Measurements from ENCODE around the gene ADAMTS12. TPM values are rescaled to one million over a fixed set of nuclear protein-coding genes. Genes with fewer than 3 reads are reported as not detected.

ADAMTS12 gene
- total and polyA plus RNA-seq, 3 experiments from 2014 or later, result not detected

DNA sequence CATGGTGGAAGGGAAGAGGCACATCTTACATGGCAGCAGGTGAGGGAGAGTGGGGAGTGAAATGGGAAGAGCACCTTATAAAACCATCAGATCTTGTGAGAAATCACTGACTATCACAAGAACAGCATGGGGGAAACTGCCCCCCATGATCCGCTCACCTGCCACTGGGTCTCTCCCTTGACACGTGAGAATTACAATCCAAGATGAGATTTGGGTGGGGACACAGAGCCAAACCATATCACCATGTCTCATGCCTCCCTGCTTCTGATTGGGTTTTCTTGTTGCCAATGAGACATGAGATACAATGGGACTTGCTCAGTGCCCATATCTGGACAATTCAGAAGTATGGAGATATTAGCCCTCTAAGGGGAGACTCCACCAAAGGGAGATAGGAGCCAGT, 353.6 kb downstream of the ADAMTS12 start:
- CTCF ChIA-PET, result no interaction called here

DNA sequence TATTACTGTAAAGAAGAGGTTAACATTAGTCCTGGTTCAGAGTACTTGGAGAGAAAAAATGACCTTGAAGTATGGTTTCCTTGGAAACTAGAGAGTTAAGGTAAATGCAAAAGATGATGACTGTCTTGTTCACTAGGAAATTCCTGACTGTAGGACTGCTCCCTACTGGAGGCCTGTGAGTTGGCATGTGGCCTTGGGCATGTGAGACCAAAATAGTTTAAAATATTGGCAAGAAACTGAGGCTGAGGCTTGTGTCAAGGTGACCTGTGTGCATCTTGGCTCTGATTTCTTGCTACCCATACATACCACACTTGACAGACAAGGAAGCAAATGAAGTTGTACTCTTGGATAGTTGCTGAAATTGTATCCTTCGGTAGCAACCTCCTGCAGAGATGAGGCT, 354.6 kb downstream of the ADAMTS12 start:
- H3K27me3 Mint-ChIP-seq, result peaks cover 11 to 32% of the 10 kb centered on the region in 2 donors
- Histone ChIP-seq H3K9me3 (ENCODE audit: low read length) (no peaks in the 10 kb centered on the region), H3K4me3 (ENCODE audit: low read length) (no peak overlapping the region), H3K27me3 (ENCODE audit: insufficient read depth, low read length, poor library complexity, severe bottlenecking) (no peaks in the 10 kb centered on the region), H3K36me3 (ENCODE audit: insufficient read depth, low read length) (no peaks in the 10 kb centered on the region), H3K4me1 (ENCODE audit: insufficient read depth, low read length) (no peaks in the 10 kb centered on the region), H3K27ac (ENCODE audit: low read depth, low read length) (no peak overlapping the region)
- H3K27ac Mint-ChIP-seq, result no peak overlapping the region
- CTCF ChIA-PET, result no interaction called here
- no peaks in the 10 kb centered on the region for H3K4me1 Mint-ChIP-seq
- H3K4me3 Mint-ChIP-seq, result no peak overlapping the region
- H3K9me3 Mint-ChIP-seq, result peaks cover 0 to 2% (median 0%) of the 10 kb centered on the region in 5 donors
- no peak for DNase-seq
- H3K36me3 Mint-ChIP-seq, result no peaks in the 10 kb centered on the region
- POLR2A ChIA-PET, result no interaction called here

More for the DNA sequence above, 353.6 kb downstream of the ADAMTS12 start:
- no peak overlapping the region for H3K27ac ChIP-seq (ENCODE audit: low read depth, low read length)
- Mint-ChIP-seq H3K4me1 (no peaks in the 10 kb centered on the region), H3K4me3 (no peak overlapping the region), H3K27me3 (peaks cover 11 to 37% of the 10 kb centered on the region in 2 donors), H3K36me3 (peaks cover 0 to 5% (median 0%) of the 10 kb centered on the region in 3 donors), H3K9me3 (peaks cover 0 to 3% (median 0%) of the 10 kb centered on the region in 5 donors), H3K27ac (no peak overlapping the region)
- H3K9me3 ChIP-seq (ENCODE audit: low read length), result no peaks in the 10 kb centered on the region
- H3K27me3 ChIP-seq (ENCODE audit: insufficient read depth, low read length, poor library complexity, severe bottlenecking), result no peaks in the 10 kb centered on the region
- no peak for DNase-seq
- no peak overlapping the region for H3K4me3 ChIP-seq (ENCODE audit: low read length)
- H3K36me3 ChIP-seq (ENCODE audit: insufficient read depth, low read length), result no peaks in the 10 kb centered on the region
- H3K4me1 ChIP-seq (ENCODE audit: insufficient read depth, low read length), result no peaks in the 10 kb centered on the region
- POLR2A ChIA-PET, result no interaction called here

DNA sequence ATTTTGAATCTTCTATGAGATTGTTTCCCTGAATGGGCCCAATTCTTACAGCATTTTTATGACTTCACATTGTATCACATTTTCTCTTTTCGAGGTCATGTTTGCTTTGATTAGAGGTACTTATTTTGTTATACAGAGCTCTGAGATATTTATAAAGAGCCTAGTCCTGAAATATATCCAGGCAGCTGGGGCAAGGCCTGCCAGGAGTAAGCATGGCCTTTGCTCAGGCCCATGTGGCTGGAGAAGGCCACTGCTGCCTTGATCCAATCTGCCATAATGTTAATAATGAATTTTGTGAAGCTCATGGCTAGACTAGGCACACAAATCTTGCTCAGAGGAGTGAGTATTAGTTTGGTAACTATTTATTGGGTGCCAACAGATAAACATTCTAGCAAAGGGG, 355.0 kb downstream of the ADAMTS12 start:
- Histone ChIP-seq H3K36me3 (ENCODE audit: insufficient read depth, low read length) (no peaks in the 10 kb centered on the region), H3K27ac (ENCODE audit: low read depth, low read length) (no peak overlapping the region), H3K4me3 (ENCODE audit: low read length) (no peak overlapping the region), H3K9me3 (ENCODE audit: low read length) (no peaks in the 10 kb centered on the region), H3K27me3 (ENCODE audit: insufficient read depth, low read length, poor library complexity, severe bottlenecking) (no peaks in the 10 kb centered on the region), H3K4me1 (ENCODE audit: insufficient read depth, low read length) (no peaks in the 10 kb centered on the region)
- H3K4me1 Mint-ChIP-seq, result no peaks in the 10 kb centered on the region
- ChIA-PET POLR2A (no interaction called here), CTCF (no interaction called here)
- peaks cover 0 to 2% (median 0%) of the 10 kb centered on the region in 5 donors for H3K9me3 Mint-ChIP-seq
- no peak overlapping the region for H3K4me3 Mint-ChIP-seq
- no peak for DNase-seq
- H3K27me3 Mint-ChIP-seq, result peaks cover 8 to 32% of the 10 kb centered on the region in 2 donors
- no peaks in the 10 kb centered on the region for H3K36me3 Mint-ChIP-seq
- no peak overlapping the region for H3K27ac Mint-ChIP-seq

DNA sequence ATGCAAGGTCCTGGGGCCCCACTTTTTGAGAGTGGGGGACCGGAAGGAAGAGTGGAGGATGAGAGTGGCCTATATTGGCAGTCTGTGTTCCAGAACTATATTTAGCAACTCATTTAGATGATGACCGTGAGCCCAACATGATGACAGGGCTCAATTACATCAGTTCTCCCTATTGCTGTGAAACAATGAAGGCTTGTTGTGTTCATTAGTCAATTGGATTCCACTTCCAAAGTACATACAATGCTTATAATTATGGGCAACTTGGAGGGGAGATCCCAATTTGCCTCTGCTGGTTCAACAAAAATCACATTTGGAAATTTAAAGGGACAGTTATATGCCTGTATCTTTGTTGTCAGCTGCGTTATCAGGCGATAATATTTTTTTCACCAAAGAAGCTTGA, 360.0 kb downstream of the ADAMTS12 start:
- Mint-ChIP-seq H3K27me3 (peaks cover 5 to 9% of the 10 kb centered on the region in 2 donors), H3K9me3 (no peaks in the 10 kb centered on the region), H3K4me3 (no peak overlapping the region), H3K36me3 (no peaks in the 10 kb centered on the region), H3K4me1 (no peaks in the 10 kb centered on the region), H3K27ac (no peak overlapping the region)
- Histone ChIP-seq H3K9me3 (ENCODE audit: low read length) (no peaks in the 10 kb centered on the region), H3K27ac (ENCODE audit: low read depth, low read length) (no peak overlapping the region), H3K36me3 (ENCODE audit: insufficient read depth, low read length) (no peaks in the 10 kb centered on the region), H3K4me3 (ENCODE audit: low read length) (no peak overlapping the region), H3K4me1 (ENCODE audit: insufficient read depth, low read length) (no peaks in the 10 kb centered on the region), H3K27me3 (ENCODE audit: insufficient read depth, low read length, poor library complexity, severe bottlenecking) (no peaks in the 10 kb centered on the region)
- CTCF ChIA-PET, result no interaction called here
- no peak for DNase-seq
- POLR2A ChIA-PET, result no interaction called here

DNA sequence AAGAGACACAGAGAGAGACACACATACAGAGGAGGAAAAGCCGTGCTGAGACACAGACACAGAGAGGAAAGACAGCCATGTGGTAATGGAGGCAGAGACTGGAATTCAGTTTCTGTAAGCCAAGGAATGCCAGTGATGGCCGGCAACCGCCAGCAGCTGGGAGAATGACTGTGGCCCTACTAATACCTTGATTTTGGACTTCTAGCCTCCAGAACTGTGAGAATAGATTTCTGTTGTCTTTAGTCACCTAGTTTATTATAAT, 360.8 kb downstream of the ADAMTS12 start:
- Histone ChIP-seq H3K4me1 (ENCODE audit: insufficient read depth, low read length) (no peaks in the 10 kb centered on the region), H3K27ac (ENCODE audit: low read depth, low read length) (no peak overlapping the region), H3K9me3 (ENCODE audit: low read length) (no peaks in the 10 kb centered on the region), H3K27me3 (ENCODE audit: insufficient read depth, low read length, poor library complexity, severe bottlenecking) (no peaks in the 10 kb centered on the region), H3K4me3 (ENCODE audit: low read length) (no peak overlapping the region), H3K36me3 (ENCODE audit: insufficient read depth, low read length) (no peaks in the 10 kb centered on the region)
- Mint-ChIP-seq H3K4me3 (no peak overlapping the region), H3K9me3 (no peaks in the 10 kb centered on the region), H3K27me3 (peaks cover 5 to 9% of the 10 kb centered on the region in 2 donors), H3K27ac (no peak overlapping the region), H3K36me3 (no peaks in the 10 kb centered on the region), H3K4me1 (no peaks in the 10 kb centered on the region)
- no peak for DNase-seq
- ChIA-PET POLR2A (no interaction called here), CTCF (no interaction called here)

DNA sequence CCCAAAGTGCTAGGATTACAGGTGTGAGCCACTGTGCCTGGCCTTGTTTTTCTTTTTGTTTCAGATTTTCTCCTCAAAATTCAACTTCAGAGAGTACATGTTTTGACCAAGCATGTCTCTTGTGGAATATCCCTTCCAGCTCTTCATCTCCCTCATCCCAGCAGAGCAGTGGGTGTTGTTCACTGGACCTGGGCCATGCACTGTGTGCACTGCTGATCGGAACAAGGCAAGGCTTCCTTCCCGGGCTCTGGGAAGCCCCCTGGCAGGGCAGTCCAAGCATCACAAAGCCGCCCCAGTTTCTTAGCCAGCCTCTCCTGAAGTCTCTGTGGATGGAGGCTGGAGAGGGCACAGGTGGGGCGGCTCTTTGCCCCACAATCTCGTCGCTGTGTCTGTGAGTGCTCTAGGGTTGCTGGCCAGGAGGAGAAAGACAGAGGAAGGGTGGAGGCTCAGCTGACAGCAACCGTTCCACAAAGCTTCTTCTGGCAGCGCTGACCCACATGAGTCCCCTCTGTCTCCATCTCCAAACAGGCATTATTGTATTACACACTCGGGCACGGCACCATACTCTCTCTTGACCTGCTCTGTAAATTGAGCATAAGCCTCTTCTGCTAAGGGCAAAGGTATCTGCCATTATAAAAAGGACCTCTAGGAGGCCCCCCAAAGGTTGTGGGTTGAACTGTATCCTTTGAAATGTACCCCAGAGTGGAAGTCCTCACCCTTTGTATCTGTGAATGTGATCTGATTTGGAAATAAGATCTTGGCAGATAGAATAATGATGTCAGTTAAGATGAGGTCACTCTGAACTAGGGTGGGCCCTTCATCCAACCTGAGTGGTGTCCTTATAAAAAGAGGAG, 361.4 kb downstream of the ADAMTS12 start:
- no peaks in the 10 kb centered on the region for H3K9me3 ChIP-seq (ENCODE audit: low read length)
- H3K27ac ChIP-seq (ENCODE audit: low read depth, low read length), result no peak overlapping the region
- H3K4me3 ChIP-seq (ENCODE audit: low read length), result no peak overlapping the region
- ChIA-PET CTCF (no interaction called here), POLR2A (no interaction called here)
- H3K4me1 Mint-ChIP-seq, result no peaks in the 10 kb centered on the region
- no peaks in the 10 kb centered on the region for H3K36me3 ChIP-seq (ENCODE audit: insufficient read depth, low read length)
- H3K4me3 Mint-ChIP-seq, result no peak overlapping the region
- H3K27me3 ChIP-seq (ENCODE audit: insufficient read depth, low read length, poor library complexity, severe bottlenecking), result no peaks in the 10 kb centered on the region
- DNase-seq, result no peak
- H3K36me3 Mint-ChIP-seq, result no peaks in the 10 kb centered on the region
- H3K4me1 ChIP-seq (ENCODE audit: insufficient read depth, low read length), result no peaks in the 10 kb centered on the region
- no peaks in the 10 kb centered on the region for H3K9me3 Mint-ChIP-seq
- no peak overlapping the region for H3K27ac Mint-ChIP-seq
- H3K27me3 Mint-ChIP-seq, result peaks cover 2 to 6% of the 10 kb centered on the region in 2 donors

DNA sequence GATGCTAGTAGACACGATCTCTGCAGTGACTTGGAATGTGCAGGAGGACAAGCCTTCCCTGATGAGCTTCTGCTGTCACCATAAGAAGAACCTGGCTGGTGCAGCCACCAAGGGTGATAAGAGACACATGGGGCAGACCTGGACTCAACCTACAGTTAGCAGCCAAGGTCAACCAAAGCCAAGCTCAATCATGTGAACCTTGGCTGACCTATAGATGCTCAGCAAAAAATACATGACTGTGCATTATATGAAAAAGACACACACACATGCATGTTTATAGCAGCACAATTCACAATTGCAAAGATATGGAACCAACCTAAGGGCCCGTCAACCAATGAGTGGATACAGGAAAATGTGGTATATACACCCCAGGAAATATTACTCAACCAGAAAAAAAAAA, 364.1 kb downstream of the ADAMTS12 start:
- no peak overlapping the region for H3K27ac Mint-ChIP-seq
- no peaks in the 10 kb centered on the region for H3K27me3 ChIP-seq (ENCODE audit: insufficient read depth, low read length, poor library complexity, severe bottlenecking)
- no peaks in the 10 kb centered on the region for H3K9me3 Mint-ChIP-seq
- H3K4me1 Mint-ChIP-seq, result no peaks in the 10 kb centered on the region
- no peak overlapping the region for H3K4me3 Mint-ChIP-seq
- no peak overlapping the region for H3K27ac ChIP-seq (ENCODE audit: low read depth, low read length)
- no peak for DNase-seq
- no peaks in the 10 kb centered on the region for H3K9me3 ChIP-seq (ENCODE audit: low read length)
- H3K27me3 Mint-ChIP-seq, result peaks cover 1 to 3% of the 10 kb centered on the region in 2 donors
- H3K4me3 ChIP-seq (ENCODE audit: low read length), result no peak overlapping the region
- ChIA-PET POLR2A (no interaction called here), CTCF (no interaction called here)
- no peaks in the 10 kb centered on the region for H3K4me1 ChIP-seq (ENCODE audit: insufficient read depth, low read length)
- no peaks in the 10 kb centered on the region for H3K36me3 ChIP-seq (ENCODE audit: insufficient read depth, low read length)
- no peaks in the 10 kb centered on the region for H3K36me3 Mint-ChIP-seq

DNA sequence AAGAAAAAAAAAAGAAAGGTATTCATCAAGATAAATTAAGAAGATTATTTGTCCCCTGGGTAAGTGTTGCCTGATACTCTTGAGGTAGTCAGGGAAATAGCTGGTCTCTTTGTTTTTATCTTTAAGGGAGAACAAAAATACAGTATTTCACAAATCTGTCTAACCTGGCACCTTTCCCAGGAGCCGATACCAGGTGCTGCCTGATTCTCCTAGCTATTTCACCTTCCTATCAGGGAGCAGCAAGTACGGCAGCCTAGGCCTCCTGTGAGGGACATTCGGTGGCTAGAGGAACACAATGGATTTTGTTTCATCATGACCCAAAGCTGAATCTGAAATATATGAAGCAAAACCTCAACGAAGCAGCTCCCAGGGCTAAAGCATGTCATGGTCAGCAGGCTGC, 365.0 kb downstream of the ADAMTS12 start:
- ChIA-PET POLR2A (no interaction called here), CTCF (no interaction called here)
- Mint-ChIP-seq H3K4me1 (no peaks in the 10 kb centered on the region), H3K4me3 (no peak overlapping the region), H3K36me3 (no peaks in the 10 kb centered on the region), H3K9me3 (peaks cover 0 to 2% (median 0%) of the 10 kb centered on the region in 5 donors), H3K27ac (no peak overlapping the region), H3K27me3 (peaks cover 3% of the 10 kb centered on the region in 2 donors)
- Histone ChIP-seq H3K4me1 (ENCODE audit: insufficient read depth, low read length) (no peaks in the 10 kb centered on the region), H3K27me3 (ENCODE audit: insufficient read depth, low read length, poor library complexity, severe bottlenecking) (no peaks in the 10 kb centered on the region), H3K36me3 (ENCODE audit: insufficient read depth, low read length) (no peaks in the 10 kb centered on the region), H3K27ac (ENCODE audit: low read depth, low read length) (no peak overlapping the region), H3K4me3 (ENCODE audit: low read length) (no peak overlapping the region), H3K9me3 (ENCODE audit: low read length) (no peaks in the 10 kb centered on the region)
- no peak for DNase-seq
